HEK293T (cell line): ENCODE measurements around the gene ZBTB40.

Experiments
- BHLHE40 ChIP-seq: fragments of 450-650 bp; IDR thresholded peaks from 2 replicates; pipeline ENCODE4 v1.6.1; 2016; ENCODE audit warnings: mild to moderate bottlenecking, moderate library complexity, borderline replicate concordance
- SUZ12 ChIP-seq: fragments of 450-650 bp; IDR thresholded peaks from 2 replicates; pipeline ENCODE4 v1.6.1; 2016; ENCODE audit warnings: mild to moderate bottlenecking
- TARDBP ChIP-seq: fragments of 450-650 bp; IDR thresholded peaks from 2 replicates; pipeline ENCODE4 v1.6.1; 2016

DNA sequence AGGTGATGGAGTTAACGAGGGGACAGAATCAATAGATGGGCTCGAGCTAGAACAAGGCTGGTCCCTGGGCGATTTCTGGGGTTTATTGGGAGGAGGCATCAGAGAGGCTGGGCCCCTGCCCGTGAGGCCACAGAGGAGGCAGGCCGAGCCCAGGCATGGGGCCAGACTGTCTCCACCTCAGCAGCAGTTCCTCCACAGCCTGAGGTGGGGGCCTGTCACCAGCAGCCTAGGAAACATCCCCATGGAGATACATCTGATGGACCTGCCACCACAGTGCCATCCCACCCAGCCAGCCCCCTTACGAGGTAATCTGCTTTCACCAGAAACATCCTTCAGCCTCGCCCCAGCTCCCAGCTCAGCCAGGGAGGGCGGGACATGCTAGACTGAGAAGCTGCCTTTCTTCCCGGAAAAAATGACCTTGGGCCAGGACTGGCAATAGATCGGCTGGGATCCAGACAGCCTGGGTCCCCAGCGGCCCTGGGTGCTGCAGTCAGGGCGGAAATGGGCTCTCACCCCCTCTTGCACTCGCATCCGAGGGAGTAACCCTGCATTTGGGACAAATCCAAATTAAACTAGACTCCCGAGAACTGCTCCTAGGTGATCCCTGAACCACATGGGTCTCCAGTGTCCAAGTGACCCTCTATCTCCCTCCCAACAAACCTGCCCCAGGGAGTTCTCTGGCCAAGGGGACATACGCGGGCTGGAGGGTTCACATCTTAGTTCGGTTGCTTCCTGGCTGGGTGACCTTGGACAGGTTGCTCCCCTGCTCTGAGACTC is 101.6 kb downstream of the ZBTB40 start:
- TF ChIP-seq BHLHE40 (no peak), TARDBP (no peak), SUZ12 (no peak)
